ENCODE measurements around the gene BAIAP2L2. TPM values are rescaled to one million over a fixed set of nuclear protein-coding genes. Genes with fewer than 3 reads are reported as not detected.

Gene BAIAP2L2
- total and polyA plus RNA-seq, 2 donors (not counting 3 experiments of a cell fraction or from before 2014, with no cell fraction given), result 0.20 to 0.35 TPM

DNA sequence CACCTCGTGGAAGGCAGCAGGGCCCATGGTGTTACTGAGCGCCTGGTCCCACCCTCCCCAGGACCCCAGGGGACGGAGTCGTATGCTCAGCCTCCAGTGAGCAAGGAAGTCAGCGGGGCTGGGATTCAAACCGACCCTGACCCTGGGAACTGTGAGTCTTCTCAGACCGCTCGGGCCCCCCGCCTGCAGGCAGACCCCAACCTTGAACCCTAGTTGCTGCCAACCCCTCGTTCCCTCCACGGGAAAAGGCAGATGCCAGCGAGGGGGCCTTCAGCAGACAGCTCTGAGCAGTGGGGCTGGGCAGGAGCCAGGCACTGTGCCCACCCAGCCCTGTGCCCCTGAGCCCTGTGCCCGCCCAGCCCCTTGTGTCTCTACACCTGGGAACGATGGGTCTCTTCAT lies 32.9 kb downstream of the BAIAP2L2 start:
- Histone ChIP-seq H3K9me1 (replicated peaks; ENCODE audit: control insufficient read depth, extremely low read depth, insufficient read depth, low read length) (no peaks in the 10 kb centered on the region), H2AFZ (ENCODE audit: low read depth, low read length) (no peak overlapping the region), H4K20me1 (replicated peaks; ENCODE audit: control insufficient read depth, extremely low read depth, insufficient read depth, low read length) (no peaks in the 10 kb centered on the region), H3K27ac (ENCODE audit: insufficient read depth, low read depth, low read length) (no peak overlapping the region), H3K9me3 (replicated peaks; ENCODE audit: control insufficient read depth, insufficient read depth, low read length) (no peaks in the 10 kb centered on the region), H3K27me3 (ENCODE audit: control insufficient read depth in 2 of 2, insufficient read depth in 2 of 2, low read length in 2 of 2) (peaks cover 6 to 9% of the 10 kb centered on the region in 2 experiments), H3K4me3 (replicated peaks in 1 of 3; ENCODE audit: insufficient read depth in 1 of 3, low read depth in 1 of 3, low read length in 3 of 3) (no peak overlapping the region), H3K9ac (replicated peaks; ENCODE audit: extremely low read depth, insufficient read depth, low read length) (no peak overlapping the region), H3K79me2 (ENCODE audit: control insufficient read depth, insufficient read depth, low read length) (no peaks in the 10 kb centered on the region), H3K36me3 (ENCODE audit: control insufficient read depth in 2 of 2, extremely low read depth in 1 of 2, insufficient read depth in 2 of 2, low read length in 2 of 2) (peaks cover 0 to 5% of the 10 kb centered on the region in 2 experiments), H3K4me1 (ENCODE audit: control insufficient read depth, extremely low read depth, insufficient read depth, low read length) (peaks cover 5% of the 10 kb centered on the region), H3K4me2 (ENCODE audit: insufficient read depth, low read length) (no peak overlapping the region)
- CTCF ChIA-PET, result interaction anchor here (0.7 to 1.0 kb wide), 2 partner anchors 20 to 41 kb away, joined by 3 read pairs; no protein-coding TSS in a partner anchor
- intact Hi-C loops (cut with micrococcal nuclease) (no loop called here), dilution Hi-C loops (cut with MboI; ENCODE audit: extremely low pct_ligation_motif_present, low sequenced_read_pairs) (no loop called here)
- no TSS peak for BruUV-seq (replicated peaks)
- POLR2A ChIA-PET, result no interaction called here
- DNase-seq (ENCODE audit: low read depth, low spot score) (no peak), FAIRE-seq (no peak)
- TF ChIP-seq POLR2AphosphoS5 (IDR thresholded peaks at IDR 0.05; ENCODE audit: insufficient read depth, low read depth, low read length) (no peak), POLR2A (IDR thresholded peaks at IDR 0.05; ENCODE audit: low read depth, low read length) (no peak), JUN (IDR thresholded peaks at IDR 0.05; ENCODE audit: borderline replicate concordance, insufficient read depth, insufficient read length, low read depth) (no peak), MYC (IDR thresholded peaks at IDR 0.05; ENCODE audit: low read depth, low read length) (no peak), EZH2 (IDR thresholded peaks at IDR 0.05; ENCODE audit: borderline replicate concordance, low read depth, low read length, severe bottlenecking) (no peak), FOS (IDR thresholded peaks at IDR 0.05; ENCODE audit: borderline replicate concordance, insufficient read depth, low read length) (no peak), GATA2 (IDR thresholded peaks at IDR 0.05; ENCODE audit: insufficient read depth, insufficient read length, low read depth, low read length) (no peak)
- TF ChIP-seq, protein P1, sequence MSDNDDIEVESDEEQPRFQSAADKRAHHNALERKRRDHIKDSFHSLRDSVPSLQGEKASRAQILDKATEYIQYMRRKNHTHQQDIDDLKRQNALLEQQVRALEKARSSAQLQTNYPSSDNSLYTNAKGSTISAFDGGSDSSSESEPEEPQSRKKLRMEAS (IDR thresholded peaks at IDR 0.05; ENCODE audit: insufficient read depth, insufficient read length), result no peak
- TF ChIP-seq, protein P2, sequence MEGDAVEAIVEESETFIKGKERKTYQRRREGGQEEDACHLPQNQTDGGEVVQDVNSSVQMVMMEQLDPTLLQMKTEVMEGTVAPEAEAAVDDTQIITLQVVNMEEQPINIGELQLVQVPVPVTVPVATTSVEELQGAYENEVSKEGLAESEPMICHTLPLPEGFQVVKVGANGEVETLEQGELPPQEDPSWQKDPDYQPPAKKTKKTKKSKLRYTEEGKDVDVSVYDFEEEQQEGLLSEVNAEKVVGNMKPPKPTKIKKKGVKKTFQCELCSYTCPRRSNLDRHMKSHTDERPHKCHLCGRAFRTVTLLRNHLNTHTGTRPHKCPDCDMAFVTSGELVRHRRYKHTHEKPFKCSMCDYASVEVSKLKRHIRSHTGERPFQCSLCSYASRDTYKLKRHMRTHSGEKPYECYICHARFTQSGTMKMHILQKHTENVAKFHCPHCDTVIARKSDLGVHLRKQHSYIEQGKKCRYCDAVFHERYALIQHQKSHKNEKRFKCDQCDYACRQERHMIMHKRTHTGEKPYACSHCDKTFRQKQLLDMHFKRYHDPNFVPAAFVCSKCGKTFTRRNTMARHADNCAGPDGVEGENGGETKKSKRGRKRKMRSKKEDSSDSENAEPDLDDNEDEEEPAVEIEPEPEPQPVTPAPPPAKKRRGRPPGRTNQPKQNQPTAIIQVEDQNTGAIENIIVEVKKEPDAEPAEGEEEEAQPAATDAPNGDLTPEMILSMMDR (IDR thresholded peaks at IDR 0.05; ENCODE audit: extremely low read depth in 1 of 2, insufficient read depth in 1 of 2, low read depth in 1 of 2, low read length in 2 of 2), result no peak
